Measurements from ENCODE around the gene MRGPRF.

DNA sequence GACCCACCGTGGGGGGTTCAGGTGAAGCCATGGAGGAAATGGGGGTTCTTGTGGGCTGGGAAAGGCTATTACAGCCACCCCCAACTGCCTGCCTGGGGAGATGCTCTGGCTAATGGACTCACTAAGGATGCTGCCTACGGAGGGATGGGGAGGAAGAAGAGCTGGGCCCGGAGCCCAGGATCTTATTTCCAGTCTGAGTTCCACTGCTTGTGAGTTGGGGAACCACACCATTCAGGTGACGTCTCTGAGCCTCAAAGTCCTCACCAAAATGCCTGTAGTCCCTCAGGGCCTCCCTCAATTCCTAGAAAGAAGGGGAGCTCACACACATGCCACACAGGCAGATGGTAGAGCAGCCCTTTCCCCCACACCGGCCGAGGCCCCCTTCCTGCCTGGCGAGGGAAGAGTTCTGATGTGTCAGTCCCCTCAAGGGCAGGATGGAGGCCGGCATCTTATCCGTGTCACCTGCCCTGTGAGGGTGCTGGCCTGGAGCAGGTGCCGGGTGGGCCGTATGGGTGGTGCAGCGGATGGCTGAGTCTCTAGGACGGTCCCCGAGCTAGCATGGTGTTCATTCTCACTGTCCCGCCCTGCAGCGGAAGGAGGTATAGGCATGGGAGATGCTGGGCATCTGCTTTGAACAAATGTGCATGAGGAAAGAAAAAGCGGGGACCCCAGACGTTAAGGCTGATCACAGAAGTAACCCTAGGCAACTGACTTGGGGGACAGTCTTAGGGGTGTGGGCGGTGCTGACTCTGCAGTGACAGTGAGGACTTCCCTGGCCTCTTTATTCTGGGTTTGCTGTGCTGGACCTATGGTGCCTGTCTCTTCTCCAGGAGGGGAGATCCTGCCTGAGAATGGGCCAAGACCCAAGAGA lies 15.7 kb downstream of the MRGPRF start:
- no peak for TF ChIP-seq POLR2A (IDR thresholded peaks at IDR 0.05; ENCODE audit: low read depth, low read length)
- TF ChIP-seq POLR2AphosphoS5 (IDR thresholded peaks at IDR 0.05; ENCODE audit: low read depth, low read length) = no peak
- no peak for TF ChIP-seq TAF1 (IDR thresholded peaks at IDR 0.05; ENCODE audit: low read depth, low read length)
- no peak for TF ChIP-seq SPI1 (IDR thresholded peaks at IDR 0.05; ENCODE audit: low read depth, low read length)
- TF ChIP-seq POU2F2 (IDR thresholded peaks at IDR 0.05; ENCODE audit: low read depth, low read length) = no peak
